Tibial nerve (tissue), 4 donors: ENCODE results near the gene HMG20B.
"Not testable (repeated sequence)": the region's sequence is repeated elsewhere in the genome, so short reads cannot be mapped to it uniquely, and the experiment has no call there.

Experiments
- EP300 ChIP-seq, 2 donors: sonication (generic); formaldehyde crosslinking; IDR thresholded peaks; one replicate each; pipeline ENCODE4 v1.6.1; 2017; ENCODE audit warnings: antibody characterized with exemption in 2 of 2, mild to moderate bottlenecking in 1 of 2
- POLR2A ChIP-seq, 2 donors: fragments of 450-650 bp; IDR thresholded peaks; one replicate each; pipeline ENCODE4 v1.6.1; 2017; ENCODE audit warnings: antibody characterized with exemption in 2 of 2, mild to moderate bottlenecking in 2 of 2, moderate library complexity in 2 of 2
- TF ChIP-seq, protein P1 (sequence below), 5 experiments: fragments of 200-600 bp in 3 of 5; fragments of 450-650 bp in 2 of 5; sonication (generic) in 3 of 5; IDR thresholded peaks; one replicate each; pipeline ENCODE4 v1.5.1; 2016 to 2019; ENCODE audit warnings: antibody characterized with exemption in 5 of 5, mild to moderate bottlenecking in 3 of 5, moderate library complexity in 2 of 5

- not testable (repeated sequence) for TF ChIP-seq EP300, POLR2A (IDR thresholded peaks at IDR 0.05)
- TF ChIP-seq, protein P1, sequence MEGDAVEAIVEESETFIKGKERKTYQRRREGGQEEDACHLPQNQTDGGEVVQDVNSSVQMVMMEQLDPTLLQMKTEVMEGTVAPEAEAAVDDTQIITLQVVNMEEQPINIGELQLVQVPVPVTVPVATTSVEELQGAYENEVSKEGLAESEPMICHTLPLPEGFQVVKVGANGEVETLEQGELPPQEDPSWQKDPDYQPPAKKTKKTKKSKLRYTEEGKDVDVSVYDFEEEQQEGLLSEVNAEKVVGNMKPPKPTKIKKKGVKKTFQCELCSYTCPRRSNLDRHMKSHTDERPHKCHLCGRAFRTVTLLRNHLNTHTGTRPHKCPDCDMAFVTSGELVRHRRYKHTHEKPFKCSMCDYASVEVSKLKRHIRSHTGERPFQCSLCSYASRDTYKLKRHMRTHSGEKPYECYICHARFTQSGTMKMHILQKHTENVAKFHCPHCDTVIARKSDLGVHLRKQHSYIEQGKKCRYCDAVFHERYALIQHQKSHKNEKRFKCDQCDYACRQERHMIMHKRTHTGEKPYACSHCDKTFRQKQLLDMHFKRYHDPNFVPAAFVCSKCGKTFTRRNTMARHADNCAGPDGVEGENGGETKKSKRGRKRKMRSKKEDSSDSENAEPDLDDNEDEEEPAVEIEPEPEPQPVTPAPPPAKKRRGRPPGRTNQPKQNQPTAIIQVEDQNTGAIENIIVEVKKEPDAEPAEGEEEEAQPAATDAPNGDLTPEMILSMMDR (IDR thresholded peaks at IDR 0.05), result not testable (repeated sequence)
Observed at GRCh38 chr19:3529299-3529698, 43.4 kb upstream of the HMG20B start.
